Neural progenitor cell (in vitro differentiated cells): Measurements from ENCODE around the gene PRKAG3.

Experiments used
- EZH2 ChIP-seq: fragments of 200-600 bp; sonication (generic); IDR thresholded peaks from 2 replicates; pipeline ENCODE4 v1.6.1; 2017; ENCODE audit warnings: antibody characterized with exemption, mild to moderate bottlenecking, moderate library complexity
- EZH2phosphoT487 ChIP-seq: fragments of 200-600 bp; sonication (generic); IDR thresholded peaks from 2 replicates; pipeline ENCODE4 v1.6.1; 2017; ENCODE audit warnings: antibody characterized with exemption
- TF ChIP-seq, protein P1 (sequence below): fragments of 200-600 bp; sonication (generic); IDR thresholded peaks from 2 replicates; pipeline ENCODE4 v1.5.1; 2017; ENCODE audit warnings: antibody characterized with exemption, mild to moderate bottlenecking

DNA sequence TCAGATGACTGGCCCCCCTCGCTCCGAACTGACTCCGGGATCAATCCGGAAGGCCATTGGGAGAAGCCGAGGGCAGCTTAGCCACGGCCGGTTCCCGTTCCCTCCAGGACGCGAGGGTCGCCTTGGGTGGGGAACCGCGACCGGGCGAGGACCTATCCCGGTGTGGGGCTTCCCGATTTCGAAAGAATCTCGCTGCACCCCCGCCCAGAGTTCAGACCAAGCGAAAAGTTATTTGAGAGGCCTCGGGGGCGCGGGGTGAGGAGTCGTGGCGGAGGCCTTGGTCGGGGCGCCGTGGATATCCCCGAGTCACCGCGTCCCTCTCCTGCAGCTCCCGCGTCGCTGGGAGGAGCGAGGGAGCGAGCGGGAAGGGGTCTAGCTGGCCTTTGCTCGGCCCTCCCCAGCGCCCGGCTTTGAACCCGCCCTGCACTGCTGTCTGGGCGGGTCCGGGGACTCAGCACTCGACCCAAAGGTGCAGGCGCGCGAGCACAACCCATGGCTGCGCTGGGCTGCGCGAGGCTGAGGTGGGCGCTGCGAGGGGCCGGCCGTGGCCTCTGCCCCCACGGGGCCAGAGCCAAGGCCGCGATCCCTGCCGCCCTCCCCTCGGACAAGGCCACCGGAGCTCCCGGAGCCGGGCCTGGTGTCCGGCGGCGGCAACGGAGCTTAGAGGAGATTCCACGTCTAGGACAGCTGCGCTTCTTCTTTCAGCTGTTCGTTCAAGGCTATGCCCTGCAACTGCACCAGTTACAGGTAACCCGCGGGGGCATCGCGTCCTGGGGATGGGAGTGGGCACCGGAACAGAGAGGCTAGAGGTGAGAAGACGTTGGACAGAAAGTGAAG is 49.7 kb downstream of the PRKAG3 start, which contains the start of gene CYP27A1:
- TF ChIP-seq, protein P1, sequence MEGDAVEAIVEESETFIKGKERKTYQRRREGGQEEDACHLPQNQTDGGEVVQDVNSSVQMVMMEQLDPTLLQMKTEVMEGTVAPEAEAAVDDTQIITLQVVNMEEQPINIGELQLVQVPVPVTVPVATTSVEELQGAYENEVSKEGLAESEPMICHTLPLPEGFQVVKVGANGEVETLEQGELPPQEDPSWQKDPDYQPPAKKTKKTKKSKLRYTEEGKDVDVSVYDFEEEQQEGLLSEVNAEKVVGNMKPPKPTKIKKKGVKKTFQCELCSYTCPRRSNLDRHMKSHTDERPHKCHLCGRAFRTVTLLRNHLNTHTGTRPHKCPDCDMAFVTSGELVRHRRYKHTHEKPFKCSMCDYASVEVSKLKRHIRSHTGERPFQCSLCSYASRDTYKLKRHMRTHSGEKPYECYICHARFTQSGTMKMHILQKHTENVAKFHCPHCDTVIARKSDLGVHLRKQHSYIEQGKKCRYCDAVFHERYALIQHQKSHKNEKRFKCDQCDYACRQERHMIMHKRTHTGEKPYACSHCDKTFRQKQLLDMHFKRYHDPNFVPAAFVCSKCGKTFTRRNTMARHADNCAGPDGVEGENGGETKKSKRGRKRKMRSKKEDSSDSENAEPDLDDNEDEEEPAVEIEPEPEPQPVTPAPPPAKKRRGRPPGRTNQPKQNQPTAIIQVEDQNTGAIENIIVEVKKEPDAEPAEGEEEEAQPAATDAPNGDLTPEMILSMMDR, result no peak
- peak; percentile 87 for TF ChIP-seq EZH2
- peak; percentile 69 for TF ChIP-seq EZH2phosphoT487
